Hematopoietic multipotent progenitor cell treated with erythropoietin and hydrocortisone succinate and interleukin-3 and kit ligand, for 8 days (in vitro differentiated cells): Measurements from ENCODE around the gene CFAP119.

Experiments used
- DNase-seq: peaks from one replicate; pipeline ENCODE4 v3.0.0-alpha.2; 2015

CFAP119 gene

DNA sequence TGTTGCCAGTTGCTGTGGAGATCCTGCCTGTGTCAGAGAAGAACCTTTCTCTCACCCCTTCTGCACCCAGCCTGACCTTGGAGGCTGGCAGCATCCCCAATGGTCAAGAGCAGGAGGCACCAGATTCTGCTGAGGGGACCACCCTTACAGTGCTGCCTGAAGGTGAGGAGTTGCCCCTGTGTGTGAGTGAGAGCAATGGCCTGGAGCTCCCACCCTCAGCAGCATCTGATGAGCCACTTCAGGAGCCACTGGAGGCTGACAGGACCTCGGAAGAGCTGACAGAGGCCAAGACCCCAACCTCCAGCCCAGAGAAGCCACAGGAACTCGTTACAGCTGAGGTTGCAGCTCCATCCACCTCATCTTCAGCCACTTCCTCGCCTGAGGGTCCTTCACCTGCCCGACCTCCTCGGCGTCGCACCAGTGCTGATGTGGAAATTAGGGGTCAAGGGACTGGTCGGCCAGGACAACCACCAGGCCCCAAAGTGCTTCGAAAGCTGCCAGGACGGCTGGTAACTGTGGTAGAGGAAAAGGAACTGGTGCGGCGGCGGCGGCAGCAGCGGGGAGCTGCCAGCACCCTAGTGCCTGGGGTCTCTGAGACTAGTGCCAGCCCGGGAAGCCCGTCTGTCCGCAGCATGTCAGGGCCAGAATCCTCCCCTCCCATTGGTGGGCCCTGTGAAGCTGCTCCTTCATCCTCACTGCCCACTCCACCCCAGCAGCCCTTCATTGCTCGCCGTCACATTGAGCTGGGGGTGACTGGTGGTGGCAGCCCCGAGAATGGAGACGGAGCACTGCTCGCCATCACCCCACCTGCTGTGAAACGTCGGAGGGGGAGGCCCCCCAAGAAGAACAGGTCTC, 23.8 kb downstream of the CFAP119 start:
- DNase-seq: no peak

DNA sequence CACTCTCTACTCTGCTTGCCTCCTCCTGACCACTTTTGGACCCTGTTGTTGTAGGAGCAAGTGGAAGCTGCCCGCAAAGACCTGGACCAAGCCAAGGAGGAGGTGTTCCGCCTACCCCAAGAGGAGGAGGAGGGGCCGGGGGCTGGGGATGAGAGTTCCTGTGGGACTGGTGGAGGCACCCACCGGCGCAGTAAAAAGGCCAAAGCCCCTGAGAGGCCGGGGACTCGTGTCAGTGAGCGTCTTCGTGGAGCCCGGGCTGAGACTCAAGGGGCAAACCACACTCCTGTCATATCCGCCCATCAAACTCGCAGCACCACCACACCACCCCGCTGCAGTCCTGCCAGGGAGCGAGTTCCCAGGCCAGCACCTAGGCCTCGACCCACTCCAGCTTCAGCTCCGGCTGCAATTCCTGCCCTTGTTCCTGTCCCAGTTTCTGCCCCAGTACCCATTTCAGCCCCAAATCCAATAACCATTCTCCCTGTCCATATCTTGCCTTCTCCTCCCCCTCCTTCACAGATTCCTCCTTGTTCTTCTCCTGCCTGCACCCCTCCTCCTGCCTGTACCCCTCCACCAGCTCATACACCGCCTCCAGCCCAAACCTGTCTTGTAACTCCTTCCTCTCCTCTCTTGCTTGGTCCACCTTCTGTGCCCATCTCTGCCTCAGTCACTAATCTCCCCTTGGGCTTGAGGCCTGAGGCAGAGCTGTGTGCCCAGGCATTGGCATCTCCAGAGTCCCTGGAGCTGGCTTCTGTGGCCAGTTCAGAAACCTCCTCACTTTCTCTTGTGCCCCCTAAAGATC, 24.7 kb downstream of the CFAP119 start:
- DNase-seq: no peak

DNA sequence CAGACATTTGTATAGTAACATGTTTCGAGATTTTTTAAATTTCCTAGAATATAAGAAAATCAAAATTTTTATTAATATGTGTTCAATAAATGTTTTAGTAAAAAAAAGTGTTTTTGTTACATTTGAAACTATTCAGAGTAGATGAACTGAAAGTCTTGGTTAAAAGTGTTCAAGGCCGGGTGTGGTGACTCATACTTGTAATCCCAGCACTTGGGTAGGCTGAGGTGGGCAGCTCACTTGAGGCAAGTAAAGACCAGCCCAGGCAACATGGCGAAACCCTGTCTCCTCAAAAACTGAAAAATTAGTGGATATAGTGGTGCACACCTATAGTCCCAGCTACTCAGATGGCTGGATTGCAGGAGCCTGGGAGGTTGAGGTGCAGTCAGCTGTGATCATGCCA, 30.5 kb downstream of the CFAP119 start:
- DNase-seq: no peak

DNA sequence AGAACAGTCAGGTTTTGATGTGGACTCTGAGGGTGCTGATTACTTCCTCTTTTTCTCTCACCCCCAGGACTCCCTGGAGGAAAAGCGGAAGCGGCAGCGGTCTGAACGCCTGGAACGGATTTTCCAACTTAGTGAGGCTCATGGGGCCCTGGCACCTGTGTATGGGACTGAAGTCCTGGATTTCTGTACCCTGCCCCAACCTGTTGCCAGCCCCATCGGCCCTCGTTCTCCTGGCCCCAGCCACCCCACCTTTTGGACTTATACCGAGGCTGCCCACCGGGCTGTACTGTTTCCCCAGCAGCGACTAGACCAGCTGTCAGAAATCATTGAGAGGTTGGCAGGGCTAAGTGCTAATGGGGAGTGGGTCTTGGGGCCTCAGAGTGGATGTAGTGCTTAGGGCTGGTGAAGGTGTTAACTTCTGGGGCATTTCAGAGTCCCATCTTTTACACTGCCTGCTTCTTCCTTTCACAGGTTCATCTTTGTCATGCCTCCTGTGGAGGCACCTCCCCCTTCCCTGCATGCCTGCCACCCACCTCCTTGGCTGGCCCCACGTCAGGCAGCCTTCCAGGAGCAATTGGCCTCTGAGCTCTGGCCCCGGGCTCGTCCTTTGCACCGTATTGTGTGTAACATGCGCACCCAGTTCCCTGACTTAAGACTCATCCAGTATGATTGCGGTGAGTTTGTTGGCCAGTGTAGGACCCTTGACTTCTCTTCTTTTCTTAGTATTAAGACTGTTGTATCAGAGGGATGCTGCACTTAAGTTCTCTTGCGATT, 32.8 kb downstream of the CFAP119 start:
- DNase-seq: no peak

DNA sequence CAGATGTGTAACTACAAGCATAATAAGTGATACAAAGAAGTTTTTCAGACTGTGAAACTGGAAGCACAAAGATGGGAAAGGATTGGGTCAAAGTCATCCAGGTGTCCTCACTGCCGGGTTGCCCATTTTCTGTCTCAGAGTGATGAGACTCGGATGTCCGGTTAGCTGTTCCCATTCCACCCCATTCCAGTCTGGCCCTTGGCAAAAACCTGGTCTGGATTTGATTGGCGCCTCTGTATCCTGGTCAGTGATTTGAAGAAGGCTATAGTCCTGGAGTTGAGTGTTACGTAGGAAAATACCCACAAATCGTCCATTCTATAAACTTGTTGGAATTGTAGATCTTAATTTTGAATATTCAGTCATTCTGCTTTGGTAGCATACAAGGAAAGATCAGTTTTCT, 33.5 kb downstream of the CFAP119 start:
- no peak for DNase-seq

DNA sequence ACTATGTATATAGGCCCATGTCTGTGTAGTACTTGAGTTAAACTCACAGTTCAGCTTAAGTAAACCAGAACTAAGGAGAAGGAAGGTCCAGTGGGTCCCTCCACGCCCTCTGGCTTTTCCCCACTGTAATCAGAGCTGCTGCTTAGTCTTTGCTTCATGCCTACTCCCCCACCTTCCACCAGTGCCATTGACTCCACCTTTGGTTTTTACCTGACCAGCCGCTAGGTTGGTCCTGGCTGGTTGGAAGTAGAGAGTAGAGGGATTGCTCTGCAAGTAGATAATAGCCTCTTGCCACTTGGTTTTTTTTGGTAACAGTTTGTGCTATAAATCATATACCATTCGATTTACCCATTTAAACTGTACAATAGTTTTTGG, 36.5 kb downstream of the CFAP119 start:
- DNase-seq: no peak

DNA sequence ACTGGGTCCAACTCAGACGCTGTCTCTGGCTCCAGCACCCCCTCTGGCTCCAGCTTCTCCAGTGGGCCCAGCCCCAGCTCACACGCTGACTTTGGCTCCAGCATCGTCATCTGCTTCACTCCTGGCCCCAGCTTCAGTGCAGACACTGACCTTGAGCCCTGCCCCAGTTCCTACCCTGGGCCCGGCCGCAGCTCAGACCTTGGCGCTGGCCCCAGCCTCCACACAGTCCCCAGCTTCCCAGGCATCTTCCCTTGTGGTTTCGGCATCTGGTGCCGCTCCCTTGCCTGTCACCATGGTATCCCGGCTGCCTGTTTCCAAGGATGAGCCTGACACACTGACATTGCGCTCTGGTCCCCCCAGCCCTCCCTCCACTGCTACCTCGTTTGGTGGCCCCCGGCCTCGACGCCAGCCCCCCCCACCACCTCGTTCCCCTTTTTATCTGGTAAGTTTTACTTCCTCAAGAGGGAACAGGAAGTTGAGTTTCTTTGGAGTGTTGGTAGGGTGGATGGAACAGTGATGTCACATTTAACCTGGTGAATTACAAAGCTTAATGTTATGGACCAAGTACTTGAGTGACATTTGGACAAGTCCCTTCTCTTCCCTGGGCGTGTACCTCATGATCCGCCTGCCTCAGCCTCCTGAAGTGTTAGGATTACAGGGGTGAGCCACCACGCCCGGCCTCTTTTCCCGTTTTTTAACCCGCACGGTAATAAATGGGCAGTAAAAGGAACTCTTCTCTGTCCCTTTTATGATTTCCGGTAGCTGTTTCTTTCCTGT, 37.0 kb downstream of the CFAP119 start:
- DNase-seq: no peak

DNA sequence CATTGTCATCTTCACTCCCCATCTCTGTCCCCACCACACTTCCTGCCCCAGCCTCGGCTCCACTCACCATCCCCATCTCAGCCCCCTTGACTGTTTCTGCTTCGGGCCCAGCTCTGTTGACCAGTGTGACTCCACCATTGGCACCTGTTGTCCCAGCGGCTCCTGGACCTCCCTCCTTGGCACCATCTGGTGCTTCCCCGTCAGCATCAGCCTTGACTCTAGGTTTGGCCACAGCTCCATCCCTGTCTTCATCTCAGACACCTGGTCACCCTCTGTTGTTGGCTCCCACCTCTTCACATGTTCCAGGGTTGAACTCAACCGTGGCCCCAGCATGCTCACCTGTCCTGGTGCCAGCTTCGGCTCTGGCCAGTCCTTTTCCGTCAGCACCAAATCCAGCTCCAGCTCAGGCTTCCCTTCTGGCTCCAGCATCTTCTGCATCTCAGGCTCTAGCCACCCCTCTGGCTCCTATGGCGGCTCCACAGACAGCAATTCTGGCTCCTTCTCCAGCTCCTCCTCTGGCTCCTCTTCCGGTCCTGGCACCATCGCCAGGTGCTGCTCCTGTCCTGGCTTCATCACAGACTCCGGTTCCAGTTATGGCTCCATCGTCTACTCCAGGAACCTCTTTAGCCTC, 38.0 kb downstream of the CFAP119 start:
- DNase-seq: no peak

DNA sequence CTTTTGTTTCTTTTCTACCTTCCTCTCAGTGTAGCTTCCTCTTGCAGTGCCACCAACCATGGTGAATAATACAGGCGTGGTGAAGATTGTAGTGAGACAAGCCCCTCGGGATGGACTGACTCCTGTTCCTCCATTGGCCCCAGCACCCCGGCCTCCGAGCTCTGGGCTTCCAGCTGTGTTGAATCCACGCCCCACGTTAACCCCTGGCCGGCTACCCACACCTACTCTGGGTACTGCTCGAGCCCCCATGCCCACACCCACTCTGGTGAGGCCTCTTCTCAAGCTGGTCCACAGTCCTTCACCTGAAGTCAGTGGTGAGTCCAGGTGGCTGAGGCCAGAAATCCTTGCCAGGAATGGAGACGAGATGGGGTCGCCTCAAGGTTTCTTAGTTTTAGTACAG, 38.9 kb downstream of the CFAP119 start:
- no peak for DNase-seq

DNA sequence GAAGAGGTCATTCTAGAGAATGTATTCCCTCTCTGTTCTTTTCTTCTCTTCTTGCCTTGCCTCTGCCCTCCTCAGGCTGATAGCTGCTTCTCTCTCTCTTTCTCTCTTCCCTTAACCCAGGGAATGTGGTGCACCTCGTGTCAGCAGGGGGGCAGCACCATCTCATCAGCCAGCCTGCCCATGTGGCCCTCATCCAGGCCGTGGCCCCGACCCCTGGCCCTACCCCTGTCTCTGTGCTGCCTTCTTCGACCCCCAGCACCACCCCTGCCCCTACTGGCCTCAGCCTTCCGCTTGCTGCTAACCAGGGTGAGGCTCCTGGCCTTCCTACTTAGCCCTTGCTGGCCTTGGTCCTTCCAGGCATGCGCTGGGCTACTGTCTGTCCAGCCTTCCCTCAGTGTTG, 39.4 kb downstream of the CFAP119 start:
- no peak for DNase-seq

DNA sequence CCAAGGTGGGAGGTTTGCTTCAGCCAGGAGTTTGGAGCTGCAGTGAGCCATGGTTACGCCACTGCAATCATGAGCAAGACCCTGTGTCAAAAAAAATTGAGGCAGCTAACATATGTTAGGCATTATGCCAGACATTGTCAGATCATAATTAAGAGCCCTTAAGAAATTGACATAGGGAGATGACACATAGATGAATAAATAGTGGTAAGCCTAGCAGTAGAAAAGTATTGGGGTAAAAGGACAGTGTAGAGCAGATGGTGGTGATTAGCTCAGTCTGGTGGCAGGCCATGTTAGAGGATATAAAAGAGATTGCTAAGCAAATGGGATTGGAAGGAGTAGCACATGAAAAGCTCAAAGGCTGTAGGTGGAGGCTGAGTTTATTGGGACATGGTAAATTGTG, 40.3 kb downstream of the CFAP119 start:
- no peak for DNase-seq

DNA sequence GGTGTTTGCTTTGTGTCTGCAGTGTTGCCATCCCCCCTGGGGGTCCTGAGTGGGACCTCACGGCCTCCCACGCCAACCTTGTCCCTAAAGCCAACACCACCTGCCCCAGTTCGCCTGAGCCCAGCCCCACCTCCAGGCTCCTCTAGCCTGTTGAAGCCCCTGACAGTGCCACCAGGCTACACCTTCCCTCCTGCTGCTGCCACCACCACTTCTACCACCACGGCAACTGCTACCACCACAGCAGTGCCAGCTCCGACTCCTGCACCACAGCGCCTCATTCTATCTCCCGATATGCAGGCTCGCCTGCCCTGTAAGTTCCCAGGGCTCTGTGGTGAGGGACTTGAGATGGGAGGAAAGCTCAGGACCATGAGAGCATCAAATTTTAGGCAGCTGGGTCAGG, 40.7 kb downstream of the CFAP119 start:
- no peak for DNase-seq

DNA sequence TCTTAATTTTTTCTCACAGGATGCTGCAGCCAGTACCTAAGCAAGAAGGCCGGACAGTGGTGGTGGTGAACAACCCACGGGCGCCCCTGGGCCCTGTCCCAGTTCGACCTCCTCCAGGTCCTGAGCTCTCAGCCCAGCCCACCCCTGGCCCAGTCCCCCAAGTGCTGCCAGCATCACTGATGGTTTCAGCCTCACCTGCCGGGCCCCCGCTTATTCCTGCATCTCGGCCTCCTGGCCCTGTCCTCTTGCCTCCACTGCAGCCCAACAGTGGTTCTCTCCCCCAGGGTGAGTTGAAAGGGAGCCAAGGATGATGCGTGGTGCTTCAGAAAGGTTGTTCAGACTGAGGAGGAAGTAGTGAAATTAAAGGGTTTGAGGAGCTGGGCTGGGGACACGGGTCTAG, 41.2 kb downstream of the CFAP119 start:
- DNase-seq: no peak

DNA sequence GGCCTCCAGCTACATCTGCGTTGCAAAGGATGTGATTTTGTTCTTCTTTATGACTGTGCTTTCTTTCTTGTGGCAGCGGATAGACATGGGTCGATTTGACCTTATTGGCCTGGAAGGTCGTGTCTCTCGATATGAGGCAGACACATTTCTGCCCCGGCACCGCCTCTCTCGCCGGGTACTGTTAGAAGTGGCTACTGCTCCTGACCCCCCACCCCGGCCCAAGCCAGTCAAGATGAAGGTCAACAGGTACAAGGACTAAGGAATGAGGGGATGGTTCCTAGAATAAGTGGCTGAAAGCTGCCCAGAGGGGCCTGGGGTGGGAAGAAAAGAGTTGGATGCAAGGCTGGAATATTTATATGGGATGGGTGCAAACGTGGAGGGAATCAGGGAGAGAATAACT, 41.8 kb downstream of the CFAP119 start:
- no peak for DNase-seq

DNA sequence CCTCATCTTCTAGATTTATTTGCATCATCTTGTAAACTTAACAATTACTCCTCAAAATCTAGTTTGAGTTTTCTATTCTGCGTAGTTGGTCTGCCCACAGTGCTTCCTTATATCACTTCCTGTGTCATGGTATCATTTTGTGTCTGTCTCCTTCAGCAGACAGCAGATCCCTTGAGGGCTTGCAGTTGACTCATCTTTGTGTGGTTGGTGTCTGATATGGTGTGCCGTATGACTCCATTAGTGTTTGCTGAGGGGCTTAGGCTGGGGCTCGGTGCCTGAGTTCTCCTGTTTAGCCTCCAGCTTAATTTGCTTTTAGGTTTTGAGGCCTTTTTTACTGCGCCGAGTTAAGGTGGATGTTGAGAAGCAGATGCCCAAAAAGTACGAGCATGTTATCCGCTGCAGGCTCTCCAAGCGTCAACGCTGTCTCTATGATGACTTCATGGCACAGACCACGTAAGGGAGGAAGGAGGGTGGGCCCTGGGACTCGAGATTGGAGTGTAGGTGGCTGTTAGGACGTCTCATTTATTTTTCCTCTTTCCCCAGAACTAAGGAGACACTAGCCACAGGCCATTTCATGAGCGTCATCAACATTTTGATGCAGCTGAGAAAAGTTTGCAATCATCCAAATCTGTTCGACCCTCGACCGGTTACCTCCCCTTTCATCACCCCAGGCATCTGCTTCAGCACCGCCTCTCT, 46.0 kb downstream of the CFAP119 start:
- DNase-seq: no peak

DNA sequence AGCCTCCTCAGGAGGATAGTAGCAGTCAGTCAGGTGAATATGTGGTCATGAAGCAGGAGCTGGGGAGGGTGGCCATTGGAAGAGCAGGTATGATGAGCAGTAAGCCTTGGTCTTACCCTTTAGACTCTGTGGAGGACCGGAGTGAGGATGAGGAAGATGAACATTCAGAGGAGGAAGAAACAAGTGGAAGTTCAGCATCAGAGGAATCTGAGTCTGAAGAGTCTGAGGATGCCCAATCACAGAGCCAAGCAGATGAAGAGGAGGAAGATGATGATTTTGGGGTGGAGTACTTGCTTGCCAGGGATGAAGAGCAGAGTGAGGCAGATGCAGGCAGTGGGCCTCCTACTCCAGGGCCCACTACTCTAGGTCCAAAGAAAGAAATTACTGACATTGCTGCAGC, 50.1 kb downstream of the CFAP119 start:
- DNase-seq: no peak

DNA sequence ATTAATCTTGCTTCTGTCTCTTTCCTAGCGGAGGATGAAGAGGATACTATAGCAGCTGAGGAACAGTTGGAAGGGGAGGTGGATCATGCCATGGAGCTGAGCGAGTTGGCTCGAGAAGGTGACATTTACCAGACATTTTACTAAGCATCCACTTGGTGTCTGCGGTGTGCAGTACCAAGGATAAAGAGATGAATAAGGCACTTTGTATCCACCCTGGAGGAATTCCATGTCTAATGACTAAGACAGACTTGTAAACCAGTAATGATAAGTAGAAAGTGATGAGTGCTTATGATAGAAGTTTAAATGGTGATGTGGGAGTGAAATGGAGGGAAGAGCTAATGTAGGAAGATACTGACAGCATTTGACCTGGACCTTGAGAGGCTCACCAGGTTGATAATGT, 50.9 kb downstream of the CFAP119 start:
- no peak for DNase-seq
